NCI-H748 (cell line): ENCODE measurements around the gene GZMA.

ENCODE experiments used
- DNase-seq: peaks from one replicate; lab custom pipeline; 2025; ENCODE audit not compliant: unreplicated experiment; lab: John Stamatoyannopoulos, UW

GZMA gene

DNA sequence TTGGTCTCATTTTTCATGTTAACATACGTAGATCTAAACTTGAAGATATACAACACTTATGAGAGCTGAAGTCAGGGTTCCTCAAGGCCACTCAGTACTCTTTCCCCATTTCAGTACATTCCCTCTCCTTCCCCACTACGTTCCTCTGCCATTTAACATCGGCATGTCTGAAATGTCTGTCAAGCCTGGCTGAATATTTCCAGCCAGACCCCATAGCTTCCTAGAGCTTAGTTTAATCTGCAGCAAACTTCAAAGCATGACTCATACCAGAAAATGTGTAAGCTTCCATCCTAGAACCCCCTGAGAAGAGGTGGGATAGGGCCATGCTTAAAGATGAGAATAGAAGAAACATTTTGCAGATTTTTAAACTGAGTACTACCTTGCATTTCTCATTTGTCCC, 6.2 kb downstream of the GZMA start:
- no peak for DNase-seq

GRCh38 chr5:55110217-55110616, 7.8 kb downstream of the GZMA start:
- DNase-seq = no peak

DNA sequence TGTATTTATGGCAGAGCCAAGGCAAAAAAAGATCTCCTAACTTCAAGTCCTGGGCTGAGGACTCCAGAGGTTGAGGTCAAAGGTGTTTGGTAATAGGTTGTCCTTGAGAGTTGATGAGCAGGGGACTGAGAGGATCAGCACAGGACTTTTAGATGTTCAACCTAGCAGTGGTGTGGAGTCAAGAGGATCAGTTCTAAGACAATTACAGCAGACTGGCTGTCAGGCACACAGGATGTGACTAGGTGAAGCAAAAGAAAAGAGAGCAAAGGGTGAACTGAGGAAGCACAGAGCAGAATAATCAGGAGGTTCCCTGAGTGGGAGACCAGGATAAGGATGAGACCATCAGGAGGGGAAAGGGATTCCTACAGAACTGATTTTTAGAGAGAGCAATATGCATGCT, 10.9 kb downstream of the GZMA start:
- no peak for DNase-seq

DNA sequence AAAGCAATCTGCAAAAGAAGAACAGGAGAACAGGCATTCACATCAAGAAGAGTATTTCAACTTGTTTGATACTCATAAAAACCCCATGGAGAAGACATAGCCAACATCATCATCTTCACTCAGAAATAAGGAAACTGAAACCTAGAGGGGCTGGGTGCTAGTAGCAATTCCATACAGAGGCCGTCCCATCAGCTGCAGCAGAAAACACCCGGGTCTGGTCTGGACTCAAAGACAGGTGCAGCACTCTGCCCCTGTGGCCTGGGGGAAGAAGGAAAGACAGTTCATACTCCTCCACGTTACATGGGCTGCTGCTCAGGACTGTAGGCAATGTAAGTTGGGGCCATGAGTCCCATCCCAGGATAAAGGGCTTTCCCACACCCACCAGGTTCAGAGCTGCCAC, 11.6 kb downstream of the GZMA start:
- no peak for DNase-seq

DNA sequence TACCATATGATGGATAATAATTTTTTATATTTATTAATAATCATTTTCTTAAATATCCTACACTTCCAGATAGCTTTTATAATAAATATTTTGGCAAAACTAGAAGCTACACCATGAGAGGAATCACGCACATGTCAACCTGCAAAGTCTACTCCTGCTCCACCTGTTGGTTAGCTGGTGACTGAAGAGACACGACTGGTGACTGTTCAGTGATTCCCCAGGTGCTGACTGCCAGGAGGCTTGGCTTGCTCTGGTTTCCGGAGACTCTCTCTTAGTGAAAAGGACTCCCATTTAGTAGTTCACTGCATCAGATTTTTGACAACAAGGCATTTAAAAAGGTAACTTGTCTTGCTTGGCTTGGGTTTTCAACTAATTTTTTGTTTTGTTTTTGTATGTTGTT, 20.9 kb downstream of the GZMA start:
- no peak for DNase-seq

- no peak for DNase-seq
Measured at GRCh38 chr5:55134053-55134722, 31.7 kb downstream of the GZMA start.

DNA sequence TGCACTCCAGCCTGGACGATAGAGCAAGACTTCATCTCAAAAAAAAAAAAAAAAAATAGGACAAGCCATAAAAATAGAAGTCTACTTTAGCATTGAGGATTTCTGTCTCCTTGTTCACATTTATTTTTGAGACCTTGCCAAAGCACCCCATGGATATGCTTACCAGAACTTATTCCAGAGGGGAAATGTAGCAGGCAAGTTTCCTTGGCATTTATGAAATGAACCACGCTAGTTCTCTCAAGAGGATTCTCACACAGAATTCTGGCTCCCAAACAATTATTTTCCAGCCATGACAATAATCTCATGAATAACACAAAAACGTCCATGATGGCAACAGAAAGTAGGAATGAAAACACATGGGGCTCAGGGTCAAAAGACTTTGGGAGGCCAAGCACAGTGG, 34.1 kb downstream of the GZMA start:
- DNase-seq = no peak

DNA sequence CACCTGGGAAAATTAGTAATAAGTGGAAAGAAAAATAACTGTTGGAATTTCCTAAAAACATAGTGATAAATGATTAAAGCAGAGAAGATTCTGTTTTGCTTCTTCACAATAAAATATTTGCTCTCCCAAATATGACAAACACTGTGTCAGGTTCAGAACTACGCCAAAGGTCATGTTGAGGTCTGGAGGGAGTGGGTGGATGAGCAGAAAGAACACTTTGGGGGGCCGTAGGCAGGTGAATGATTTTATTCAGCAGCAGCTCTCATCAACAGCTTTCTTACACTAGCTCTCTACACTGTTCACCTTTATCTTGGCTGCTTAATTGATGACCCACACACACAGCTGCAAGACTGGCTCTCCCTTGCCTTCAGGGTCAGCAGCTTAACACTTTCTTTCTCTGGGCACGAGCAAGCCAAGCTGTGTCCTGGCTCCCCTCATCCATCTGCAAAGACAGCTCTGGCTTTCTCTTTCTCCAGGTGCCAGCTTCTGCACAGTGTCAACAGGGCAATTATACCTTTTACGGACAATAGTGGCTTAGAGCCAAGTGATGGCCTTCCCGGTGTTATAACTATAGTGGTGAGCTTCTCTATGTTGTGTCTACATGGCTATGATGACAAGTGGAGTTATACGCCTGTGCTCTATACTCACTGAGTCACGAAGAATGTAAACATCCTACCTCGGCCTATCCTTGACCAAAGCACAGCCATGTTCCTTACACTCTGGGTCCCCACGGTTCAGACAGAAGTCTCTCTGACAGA, 38.6 kb downstream of the GZMA start:
- DNase-seq = peak; percentile 60

- no peak for DNase-seq
Measured at GRCh38 chr5:55141945-55142690, 39.7 kb downstream of the GZMA start.

DNA sequence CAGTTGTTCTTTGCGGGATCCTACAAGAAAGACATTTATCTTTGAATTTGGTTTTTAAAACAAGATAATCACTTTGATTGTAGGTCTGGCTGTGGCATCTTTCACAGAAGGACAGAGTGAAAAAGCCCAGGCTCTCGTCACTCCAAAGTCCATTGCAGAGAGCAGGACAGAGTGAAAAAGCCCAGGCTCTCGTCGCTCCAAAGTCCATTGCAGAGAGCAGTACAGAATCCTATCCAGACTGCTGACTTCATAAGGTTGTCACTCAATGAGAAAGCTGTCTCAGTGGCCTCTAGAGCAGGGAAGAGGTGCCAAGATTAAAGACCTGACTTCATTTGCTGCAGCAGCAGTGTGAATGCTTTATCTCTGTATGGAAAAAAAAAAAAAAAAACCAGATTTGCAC, 41.2 kb downstream of the GZMA start:
- no peak for DNase-seq

DNA sequence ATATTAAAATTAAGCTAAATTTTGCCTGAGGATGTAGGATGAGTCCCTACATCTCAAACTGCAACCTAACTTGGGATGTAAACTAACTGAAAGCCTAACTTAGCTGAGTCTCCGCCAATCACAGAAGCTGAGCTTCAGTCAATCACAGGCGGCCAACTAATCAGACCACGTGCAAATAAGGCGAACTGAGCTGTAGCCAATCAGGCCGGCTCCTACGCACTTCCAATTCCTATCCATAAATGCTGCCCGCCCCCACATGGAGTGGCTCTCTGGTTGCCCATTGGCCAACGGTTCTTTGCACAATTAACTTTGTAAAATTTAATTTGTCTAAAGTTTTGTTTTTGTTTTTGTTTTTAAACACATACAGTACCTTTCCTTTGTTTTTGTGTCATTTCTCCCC, 43.6 kb downstream of the GZMA start:
- no peak for DNase-seq

GRCh38 chr5:55146543-55147151, 44.2 kb downstream of the GZMA start:
- DNase-seq = peak; percentile 84

GRCh38 chr5:55149308-55149795, 46.9 kb downstream of the GZMA start:
- DNase-seq = no peak

DNA sequence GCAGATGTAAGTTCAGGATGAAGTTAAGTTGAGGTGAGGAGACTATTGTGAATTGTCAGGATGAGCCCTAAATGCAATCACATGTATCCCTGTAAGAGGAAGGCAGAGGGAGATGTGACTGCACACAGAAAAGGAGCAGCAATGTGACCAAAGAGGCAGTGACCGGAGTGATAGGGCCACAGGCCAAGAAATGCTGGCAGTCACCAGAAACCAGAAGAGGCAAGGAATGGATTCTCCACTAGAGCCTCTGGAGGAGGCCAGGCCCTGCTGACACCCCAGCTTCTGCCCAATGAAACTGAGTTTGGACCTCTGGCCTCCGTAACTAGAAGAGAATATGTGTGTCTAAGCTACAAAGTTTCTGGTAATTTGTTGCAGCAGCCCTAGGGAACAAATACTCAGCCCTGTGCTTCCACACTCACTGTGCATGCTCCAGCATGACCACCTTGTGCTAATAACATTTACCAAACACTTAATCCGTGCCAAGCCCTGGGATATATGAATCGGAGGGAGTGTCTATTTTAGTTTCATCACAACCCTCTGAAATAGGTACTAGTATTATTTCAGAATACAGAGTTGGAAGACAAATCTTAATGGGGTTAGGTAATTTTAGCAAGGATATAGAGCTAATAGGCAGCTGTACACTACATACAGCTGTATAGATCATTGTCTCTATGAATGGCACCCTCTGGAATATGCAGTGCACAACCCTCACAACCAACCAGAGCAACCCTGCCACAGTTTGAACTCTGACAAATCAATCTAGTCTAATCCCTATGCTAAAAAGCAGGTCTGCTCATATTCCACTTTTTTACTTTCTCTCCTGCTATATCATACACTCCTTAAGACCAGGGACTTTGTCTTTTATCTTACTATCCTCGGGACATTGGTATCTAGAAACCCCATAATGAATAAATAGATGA, 49.7 kb downstream of the GZMA start:
- DNase-seq = peak; percentile 23

DNA sequence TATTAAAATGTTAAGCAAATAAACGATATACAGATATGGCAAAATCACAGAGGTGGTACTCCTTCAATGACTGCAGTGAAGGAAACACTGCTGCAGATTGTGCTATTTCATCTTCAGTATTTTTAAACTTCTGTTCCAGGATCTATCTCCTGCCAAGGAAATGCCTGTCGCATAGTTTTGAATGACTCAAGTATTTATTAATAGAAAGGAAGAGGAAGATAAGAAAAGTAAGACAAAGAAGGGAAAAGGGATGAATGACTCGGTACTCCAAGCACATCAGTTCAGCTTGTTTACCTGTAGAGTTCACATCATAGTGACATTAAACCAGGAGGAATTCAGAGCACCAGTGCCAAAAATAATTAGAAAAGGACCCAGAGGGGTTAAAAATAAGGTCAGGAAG, 52.4 kb downstream of the GZMA start:
- DNase-seq = no peak
